GM23338 (cell line): Measurements from ENCODE around the gene SHMT1. TPM values are rescaled to one million over a fixed set of nuclear protein-coding genes. Genes with fewer than 3 reads are reported as not detected.
A peak's percentile ranks its signal among the peaks of the same experiment; 100 is the strongest.

ENCODE experiments used
- ATAC-seq: fragments of 200-7000 bp; cut with Tn5 transposase; 3 replicates; pipeline ENCODE4 v1.9.1; 2020
- DNase-seq: peaks from one replicate; pipeline ENCODE4 v3.0.0-alpha.2; 2015; ENCODE audit warnings: low spot score
- H2AFZ ChIP-seq: fragments of 200-600 bp; sonication (generic); 2 replicates; pipeline ENCODE4 v1.8.0; 2016; ENCODE audit warnings: antibody characterized with exemption, mild to moderate bottlenecking, moderate library complexity
- H3F3A ChIP-seq: fragments of 200-600 bp; sonication (generic); replicated peaks from 2 replicates; pipeline ENCODE4 v1.8.0; 2017; ENCODE audit warnings: antibody characterized with exemption, mixed run types, low read depth
- H3K27ac ChIP-seq: fragments of 200-600 bp; sonication (generic); 2 replicates; pipeline ENCODE4 v1.6.1; 2016; ENCODE audit warnings: low read depth
- H3K27me3 ChIP-seq: fragments of 200-600 bp; sonication (generic); 2 replicates; pipeline ENCODE4 v1.8.0; 2016; ENCODE audit warnings: mild to moderate bottlenecking, mixed run types, moderate library complexity; ENCODE audit not compliant: insufficient read depth
- H3K36me3 ChIP-seq: fragments of 200-600 bp; sonication (generic); 2 replicates; pipeline ENCODE4 v1.8.0; 2016; ENCODE audit warnings: mild to moderate bottlenecking; ENCODE audit not compliant: insufficient read depth
- H3K4me1 ChIP-seq: fragments of 200-600 bp; sonication (generic); 2 replicates; pipeline ENCODE4 v1.8.0; 2016; ENCODE audit warnings: mild to moderate bottlenecking, moderate library complexity; ENCODE audit not compliant: insufficient read depth
- H3K4me2 ChIP-seq: fragments of 200-600 bp; sonication (generic); 2 replicates; pipeline ENCODE4 v1.7.1; 2017; ENCODE audit warnings: mixed run types
- H3K4me3 ChIP-seq: fragments of 200-600 bp; sonication (generic); 2 replicates; pipeline ENCODE4 v1.6.1; 2016; ENCODE audit warnings: mixed run types
- H3K79me2 ChIP-seq: fragments of 200-600 bp; sonication (generic); replicated peaks from 2 replicates; pipeline ENCODE4 v1.8.0; 2017; ENCODE audit warnings: mild to moderate bottlenecking; ENCODE audit not compliant: insufficient read depth
- H3K9me2 ChIP-seq: fragments of 200-600 bp; sonication (generic); 2 replicates; pipeline ENCODE4 v1.8.0; 2017; ENCODE audit not compliant: insufficient read depth
- H4K20me1 ChIP-seq: fragments of 200-600 bp; sonication (generic); replicated peaks from 2 replicates; pipeline ENCODE4 v1.8.0; 2017; ENCODE audit warnings: mild to moderate bottlenecking; ENCODE audit not compliant: insufficient read depth
- H3K27ac Mint-ChIP-seq: 2 replicates; pipeline ENCODE4 v1.8.0; 2020; ENCODE audit warnings: inconsistent platforms, mild to moderate bottlenecking, moderate library complexity, mixed read lengths
- H3K27me3 Mint-ChIP-seq: 3 replicates; pipeline ENCODE4 v1.8.0; 2022; ENCODE audit warnings: low read depth, mild to moderate bottlenecking, moderate library complexity, mixed read lengths, inconsistent platforms; ENCODE audit not compliant: insufficient read depth, poor library complexity
- H3K36me3 Mint-ChIP-seq: 3 replicates; pipeline ENCODE4 v1.8.0; 2021; ENCODE audit warnings: low read depth, mild to moderate bottlenecking, inconsistent platforms, moderate library complexity, mixed read lengths
- H3K4me1 Mint-ChIP-seq: 3 replicates; pipeline ENCODE4 v1.8.0; 2020; ENCODE audit warnings: mild to moderate bottlenecking, inconsistent platforms, mixed read lengths
- H3K4me3 Mint-ChIP-seq: 3 replicates; pipeline ENCODE4 v1.8.0; 2021; ENCODE audit warnings: moderate library complexity, mild to moderate bottlenecking, inconsistent platforms, mixed read lengths
- H3K9me3 Mint-ChIP-seq: 3 replicates; pipeline ENCODE4 v1.8.0; 2020; ENCODE audit warnings: moderate library complexity, mild to moderate bottlenecking, inconsistent platforms, mixed read lengths
- CREB1 ChIP-seq: fragments of 250-450 bp; sonication (Bioruptor Pico); IDR thresholded peaks from 2 replicates; pipeline ENCODE4 v1.5.0; 2020; ENCODE audit warnings: low read depth, mild to moderate bottlenecking, moderate library complexity
- STAT1 ChIP-seq: IDR thresholded peaks from one replicate; pipeline ENCODE4 v1.6.1; 2016; ENCODE audit warnings: antibody characterized with exemption; ENCODE audit not compliant: unreplicated experiment
- ZNF331 ChIP-seq: fragments of 250-450 bp; sonication (Bioruptor Pico); IDR thresholded peaks from 2 replicates; pipeline ENCODE4 v1.5.0; 2020; ENCODE audit warnings: low read depth, mild to moderate bottlenecking, moderate library complexity
- polyA plus RNA-seq: library from polyadenylated mRNA; unstranded; fragments of >200 nt; fragmentation: Nextera tagmentation; extraction: Ambion mirVana; gene quantifications from 2 replicates; pipeline ENCODE4 v1.2.1, GENCODE V29; 2016
- total RNA-seq: library from RNA; depleted of rRNA; stranded (reverse); fragments of >200 nt; shearing (Covaris generic); gene quantifications from 2 replicates; pipeline ENCODE4 v1.2.3, GENCODE V29; 2014
- TF ChIP-seq, protein P1 (sequence below): IDR thresholded peaks from 2 replicates; pipeline ENCODE4 v1.6.1; 2016; ENCODE audit warnings: antibody characterized with exemption
- TF ChIP-seq, protein P2 (sequence below): IDR thresholded peaks from one replicate; pipeline ENCODE4 v1.6.1; 2018; ENCODE audit warnings: antibody characterized with exemption; ENCODE audit not compliant: unreplicated experiment

The SHMT1 gene
- total and polyA plus RNA-seq, 2 experiments from 2014 or later, result 22.8 to 33.3 TPM

- peak overlapping the region; percentile 72; the same call in 1 of the 2 replicates for H3K4me2 ChIP-seq
- no peak overlapping the region for H3K4me3 ChIP-seq
- H2AFZ ChIP-seq, result no peak overlapping the region
- Mint-ChIP-seq H3K9me3 (no peaks in the 10 kb centered on the region), H3K27ac (no peak overlapping the region), H3K27me3 (peaks cover 5% of the 10 kb centered on the region), H3K36me3 (peaks cover 13% of the 10 kb centered on the region; the same call in 2 of the 3 replicates), H3K4me3 (no peak overlapping the region), H3K4me1 (peaks cover 11% of the 10 kb centered on the region; the same call in 2 of the 3 replicates)
- H3F3A ChIP-seq, result 0 out of 2 replicates have a peak, but pooled peaks cover 4% of the 10 kb centered on the region
- peaks cover 8% of the 10 kb centered on the region; the same call in 1 of the 2 replicates for H3K4me1 ChIP-seq
- H3K27ac ChIP-seq, result no peak overlapping the region
- ATAC-seq (no peak), DNase-seq (no peak)
- H3K36me3 ChIP-seq, result peaks cover 12% of the 10 kb centered on the region; the same call in 1 of the 2 replicates
- peaks cover 36% of the 10 kb centered on the region for H3K79me2 ChIP-seq
- H3K9me2 ChIP-seq, result no peaks in the 10 kb centered on the region
- H3K27me3 ChIP-seq, result no peaks in the 10 kb centered on the region
- TF ChIP-seq, protein P1, sequence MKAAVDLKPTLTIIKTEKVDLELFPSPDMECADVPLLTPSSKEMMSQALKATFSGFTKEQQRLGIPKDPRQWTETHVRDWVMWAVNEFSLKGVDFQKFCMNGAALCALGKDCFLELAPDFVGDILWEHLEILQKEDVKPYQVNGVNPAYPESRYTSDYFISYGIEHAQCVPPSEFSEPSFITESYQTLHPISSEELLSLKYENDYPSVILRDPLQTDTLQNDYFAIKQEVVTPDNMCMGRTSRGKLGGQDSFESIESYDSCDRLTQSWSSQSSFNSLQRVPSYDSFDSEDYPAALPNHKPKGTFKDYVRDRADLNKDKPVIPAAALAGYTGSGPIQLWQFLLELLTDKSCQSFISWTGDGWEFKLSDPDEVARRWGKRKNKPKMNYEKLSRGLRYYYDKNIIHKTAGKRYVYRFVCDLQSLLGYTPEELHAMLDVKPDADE, result no peak
- TF ChIP-seq, protein P2, sequence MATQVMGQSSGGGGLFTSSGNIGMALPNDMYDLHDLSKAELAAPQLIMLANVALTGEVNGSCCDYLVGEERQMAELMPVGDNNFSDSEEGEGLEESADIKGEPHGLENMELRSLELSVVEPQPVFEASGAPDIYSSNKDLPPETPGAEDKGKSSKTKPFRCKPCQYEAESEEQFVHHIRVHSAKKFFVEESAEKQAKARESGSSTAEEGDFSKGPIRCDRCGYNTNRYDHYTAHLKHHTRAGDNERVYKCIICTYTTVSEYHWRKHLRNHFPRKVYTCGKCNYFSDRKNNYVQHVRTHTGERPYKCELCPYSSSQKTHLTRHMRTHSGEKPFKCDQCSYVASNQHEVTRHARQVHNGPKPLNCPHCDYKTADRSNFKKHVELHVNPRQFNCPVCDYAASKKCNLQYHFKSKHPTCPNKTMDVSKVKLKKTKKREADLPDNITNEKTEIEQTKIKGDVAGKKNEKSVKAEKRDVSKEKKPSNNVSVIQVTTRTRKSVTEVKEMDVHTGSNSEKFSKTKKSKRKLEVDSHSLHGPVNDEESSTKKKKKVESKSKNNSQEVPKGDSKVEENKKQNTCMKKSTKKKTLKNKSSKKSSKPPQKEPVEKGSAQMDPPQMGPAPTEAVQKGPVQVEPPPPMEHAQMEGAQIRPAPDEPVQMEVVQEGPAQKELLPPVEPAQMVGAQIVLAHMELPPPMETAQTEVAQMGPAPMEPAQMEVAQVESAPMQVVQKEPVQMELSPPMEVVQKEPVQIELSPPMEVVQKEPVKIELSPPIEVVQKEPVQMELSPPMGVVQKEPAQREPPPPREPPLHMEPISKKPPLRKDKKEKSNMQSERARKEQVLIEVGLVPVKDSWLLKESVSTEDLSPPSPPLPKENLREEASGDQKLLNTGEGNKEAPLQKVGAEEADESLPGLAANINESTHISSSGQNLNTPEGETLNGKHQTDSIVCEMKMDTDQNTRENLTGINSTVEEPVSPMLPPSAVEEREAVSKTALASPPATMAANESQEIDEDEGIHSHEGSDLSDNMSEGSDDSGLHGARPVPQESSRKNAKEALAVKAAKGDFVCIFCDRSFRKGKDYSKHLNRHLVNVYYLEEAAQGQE, result no peak
- TF ChIP-seq CREB1 (CRISPR knock-in tag) (no peak), ZNF331 (CRISPR knock-in tag) (no peak)
- 0 out of 2 replicates have a peak, but pooled peaks cover 7% of the 10 kb centered on the region for H4K20me1 ChIP-seq
Measured at GRCh38 chr17:18364166-18364565, 816 bp upstream of the SHMT1 start.

DNA sequence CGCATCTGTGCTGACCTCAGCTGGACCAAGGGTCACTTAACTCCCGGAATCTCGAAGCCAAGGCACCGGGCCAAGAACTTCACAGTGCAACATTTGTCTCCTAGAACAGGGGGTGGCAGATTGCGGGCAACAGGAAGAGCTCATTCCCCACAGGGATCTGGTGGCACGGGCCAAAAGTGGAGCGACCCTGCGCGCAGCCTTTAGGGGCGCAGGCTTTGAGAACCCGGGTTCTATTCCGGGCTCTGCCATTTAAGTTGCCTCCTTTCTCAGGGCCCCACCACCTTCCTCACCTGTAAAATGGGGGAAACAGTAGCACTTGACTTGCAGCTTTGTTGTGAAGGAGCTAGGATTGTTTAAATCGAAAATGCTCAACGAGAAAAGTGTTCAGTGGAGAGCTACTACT is 651 bp downstream of the SHMT1 start:
- H3F3A ChIP-seq, result 0 out of 2 replicates have a peak, but pooled peaks cover 4% of the 10 kb centered on the region
- Mint-ChIP-seq H3K4me1 (peaks cover 11% of the 10 kb centered on the region; the same call in 2 of the 3 replicates), H3K27ac (peak overlapping the region; percentile 82), H3K9me3 (no peaks in the 10 kb centered on the region), H3K27me3 (peaks cover 5% of the 10 kb centered on the region), H3K4me3 (peak overlapping the region; percentile 90), H3K36me3 (peaks cover 20% of the 10 kb centered on the region; the same call in 2 of the 3 replicates)
- 0 out of 2 replicates have a peak overlapping the region, but pooled peaks have one; percentile 45 for H3K27ac ChIP-seq
- no peaks in the 10 kb centered on the region for H3K27me3 ChIP-seq
- DNase-seq (peak; percentile 50), ATAC-seq (peak; percentile 18)
- peaks cover 8% of the 10 kb centered on the region; the same call in 1 of the 2 replicates for H3K4me1 ChIP-seq
- H3K9me2 ChIP-seq, result no peaks in the 10 kb centered on the region
- peak overlapping the region; percentile 96 for H3K4me2 ChIP-seq
- TF ChIP-seq STAT1, result no peak
- peak overlapping the region; percentile 95 for H2AFZ ChIP-seq
- H3K79me2 ChIP-seq, result peaks cover 43% of the 10 kb centered on the region
- H3K4me3 ChIP-seq, result peak overlapping the region; percentile 97
- peaks cover 16% of the 10 kb centered on the region; the same call in 1 of the 2 replicates for H3K36me3 ChIP-seq
- 0 out of 2 replicates have a peak, but pooled peaks cover 7% of the 10 kb centered on the region for H4K20me1 ChIP-seq
